GM13976 (cell line): ENCODE measurements around the gene CFAP20.

Experiments
- DNase-seq: peaks from one replicate; pipeline ENCODE4 v3.0.0; 2012; ENCODE audit warnings: low spot score
- in situ Hi-C: fragments of 300-500 bp; cut with MboI; formaldehyde crosslinking; loops from one replicate; pipeline ENCODE4 v1.12.0; 2022; ENCODE audit warnings: low sequenced_read_pairs, mixed read lengths, inconsistent platforms; ENCODE audit not compliant: unreplicated experiment
- TF ChIP-seq, protein P1 (sequence below): IDR thresholded peaks from 2 replicates; pipeline ENCODE4 v1.5.1; 2012; ENCODE audit warnings: borderline replicate concordance, mild to moderate bottlenecking; ENCODE audit not compliant: insufficient read depth; ENCODE audit errors: extremely low read depth, missing control alignments, control extremely low read depth

Gene CFAP20

GRCh38 chr16:58107228-58107627 lies 22.0 kb downstream of the CFAP20 start:
- no peak for DNase-seq
- in situ Hi-C loops: no loop called here
- TF ChIP-seq, protein P1, sequence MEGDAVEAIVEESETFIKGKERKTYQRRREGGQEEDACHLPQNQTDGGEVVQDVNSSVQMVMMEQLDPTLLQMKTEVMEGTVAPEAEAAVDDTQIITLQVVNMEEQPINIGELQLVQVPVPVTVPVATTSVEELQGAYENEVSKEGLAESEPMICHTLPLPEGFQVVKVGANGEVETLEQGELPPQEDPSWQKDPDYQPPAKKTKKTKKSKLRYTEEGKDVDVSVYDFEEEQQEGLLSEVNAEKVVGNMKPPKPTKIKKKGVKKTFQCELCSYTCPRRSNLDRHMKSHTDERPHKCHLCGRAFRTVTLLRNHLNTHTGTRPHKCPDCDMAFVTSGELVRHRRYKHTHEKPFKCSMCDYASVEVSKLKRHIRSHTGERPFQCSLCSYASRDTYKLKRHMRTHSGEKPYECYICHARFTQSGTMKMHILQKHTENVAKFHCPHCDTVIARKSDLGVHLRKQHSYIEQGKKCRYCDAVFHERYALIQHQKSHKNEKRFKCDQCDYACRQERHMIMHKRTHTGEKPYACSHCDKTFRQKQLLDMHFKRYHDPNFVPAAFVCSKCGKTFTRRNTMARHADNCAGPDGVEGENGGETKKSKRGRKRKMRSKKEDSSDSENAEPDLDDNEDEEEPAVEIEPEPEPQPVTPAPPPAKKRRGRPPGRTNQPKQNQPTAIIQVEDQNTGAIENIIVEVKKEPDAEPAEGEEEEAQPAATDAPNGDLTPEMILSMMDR: no peak

DNA sequence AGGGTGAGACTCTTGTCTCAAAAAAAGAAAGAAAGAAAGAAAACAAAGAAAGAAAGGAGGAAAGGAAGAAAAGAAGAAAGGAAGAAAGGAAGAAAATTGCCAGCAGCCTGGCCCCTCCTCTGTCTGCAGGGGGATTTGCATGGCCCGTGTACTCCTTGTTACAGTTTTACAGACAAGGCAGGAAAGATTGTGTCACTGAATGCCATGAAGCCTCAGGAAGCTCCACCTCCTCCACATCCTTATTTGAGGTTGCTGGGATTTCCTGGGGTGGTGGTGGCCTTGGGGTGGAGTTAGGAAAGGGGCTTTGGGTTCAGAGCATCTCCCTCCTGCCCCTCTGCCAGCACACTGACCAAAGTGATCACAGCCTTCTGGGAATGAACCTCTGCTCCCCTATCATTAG lies 23.6 kb downstream of the CFAP20 start:
- TF ChIP-seq, protein P1: no peak
- in situ Hi-C loops: no loop called here
- no peak for DNase-seq

- DNase-seq: peak; percentile 24
- TF ChIP-seq, protein P1: no peak
- in situ Hi-C loops: no loop called here
These were observed 26.4 kb downstream of the CFAP20 start for GRCh38 chr16:58102665-58103392.

DNA sequence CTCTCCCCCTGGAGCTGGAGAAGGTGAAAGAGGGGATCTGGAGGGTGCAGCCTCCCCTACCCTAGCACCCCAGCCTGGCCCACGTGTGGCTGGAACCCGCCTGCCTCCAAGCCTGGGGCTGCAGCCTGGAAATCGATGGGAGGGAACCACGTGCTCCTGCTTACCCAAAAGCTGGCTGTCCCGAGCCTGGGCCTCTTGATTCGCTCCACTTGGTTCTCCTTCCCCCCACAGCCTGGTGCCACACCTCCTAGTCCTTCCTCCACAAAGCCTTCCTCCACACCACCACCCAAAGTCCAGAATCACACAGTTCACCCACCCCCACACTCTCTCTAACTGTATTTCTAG lies 29.3 kb downstream of the CFAP20 start:
- TF ChIP-seq, protein P1: no peak
- no peak for DNase-seq
- in situ Hi-C loops: no loop called here

DNA sequence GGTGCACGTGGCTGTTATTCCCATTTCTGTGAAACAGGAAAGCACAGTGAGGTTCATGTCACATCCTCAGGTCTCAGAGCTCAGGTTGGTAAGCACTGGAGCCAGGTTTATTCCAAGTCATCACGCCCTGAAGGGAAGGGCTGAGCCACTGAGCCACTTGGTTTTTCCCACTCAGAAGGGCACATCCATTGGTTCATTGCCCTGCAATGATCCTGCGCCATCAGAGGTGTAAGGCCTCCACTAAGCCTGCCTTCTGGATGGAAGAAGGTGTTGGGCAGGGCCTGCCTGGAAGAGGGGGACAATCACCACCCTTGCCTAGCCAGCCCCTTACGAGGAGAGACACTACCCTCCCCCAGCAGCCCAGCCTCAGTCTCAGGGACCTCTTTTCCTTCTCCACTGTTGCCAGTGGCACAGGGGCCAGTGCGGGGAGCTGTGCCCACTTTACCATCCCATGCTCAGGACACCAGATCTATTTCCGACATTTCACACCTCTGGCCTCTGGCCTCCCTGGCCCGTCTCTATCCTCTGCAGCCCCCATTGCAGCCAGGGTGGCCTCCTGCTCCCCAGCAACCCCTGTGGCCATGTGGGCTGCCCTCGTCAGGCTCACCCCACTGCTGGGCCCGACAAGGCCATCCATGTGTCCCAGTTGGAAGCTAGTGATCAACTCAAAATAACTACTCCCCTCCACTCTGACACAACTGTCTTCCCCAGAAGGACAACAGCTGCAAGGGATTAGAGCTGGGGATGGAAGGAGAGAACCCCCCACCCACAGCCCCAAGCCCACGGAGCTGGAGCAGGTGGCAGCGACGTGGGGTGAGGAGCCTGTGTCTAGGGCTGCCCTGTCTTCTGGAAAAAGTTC lies 29.9 kb downstream of the CFAP20 start:
- in situ Hi-C loops: no loop called here
- TF ChIP-seq, protein P1: no peak
- no peak for DNase-seq

- peak; percentile 23 for DNase-seq
- in situ Hi-C loops: no loop called here
- TF ChIP-seq, protein P1: no peak
These were observed 30.7 kb downstream of the CFAP20 start for GRCh38 chr16:58098207-58099096.
